ENCODE results near the gene ABCG8.

GRCh38 chr2:43874776-43875451 lies 36.1 kb downstream of the ABCG8 start:
- no peak for TF ChIP-seq CTCF (IDR thresholded peaks at IDR 0.05)
- no peak for TF ChIP-seq EZH2 (IDR thresholded peaks at IDR 0.05; ENCODE audit: borderline replicate concordance, insufficient read depth, low read depth, low read length, poor library complexity, severe bottlenecking)

Data from B cell (primary cell).